PC-9 (cell line): ENCODE results near the gene OR6K3. TPM values are rescaled to one million over a fixed set of nuclear protein-coding genes. Genes with fewer than 3 reads are reported as not detected.

Source experiments
- BruUV-seq: library from RNA; stranded (reverse); fragments of 400-500 nt; replicated peaks from 2 replicates; lab custom pipeline; 2021; lab: Mats Ljungman, UMichigan
- CTCF ChIA-PET: fragments of 300-600 bp; sonication (Branson Sonifier 250); formaldehyde crosslinking; loops from one replicate; lab custom pipeline; 2022; ENCODE audit warnings: antibody characterized with exemption; lab: Charles Lee
- POLR2A ChIA-PET: fragments of 300-600 bp; sonication (Branson Sonifier 250); formaldehyde crosslinking; loops from one replicate; lab custom pipeline; 2022; ENCODE audit warnings: antibody characterized with exemption; ENCODE audit not compliant: unreplicated experiment; lab: Charles Lee
- DNase-seq, 2 experiments: peaks; one replicate each; pipeline versions ENCODE4 v3.0.0 to v3.0.0-alpha.2; 2015 to 2022; ENCODE audit warnings: mixed read lengths in 1 of 2
- H2AFZ ChIP-seq: fragments of 200-600 bp; sonication (generic); 2 replicates; pipeline ENCODE4 v1.8.1; 2017; ENCODE audit warnings: antibody characterized with exemption
- H3F3A ChIP-seq: fragments of 200-600 bp; sonication (generic); 2 replicates; pipeline ENCODE4 v1.8.1; 2017; ENCODE audit warnings: antibody characterized with exemption, mild to moderate bottlenecking, low read depth; ENCODE audit not compliant: insufficient read depth
- H3K27ac ChIP-seq: fragments of 200-600 bp; sonication (generic); 2 replicates; pipeline ENCODE4 v1.6.1; 2016; ENCODE audit warnings: mixed run types
- H3K27me3 ChIP-seq: fragments of 200-600 bp; sonication (generic); 2 replicates; pipeline ENCODE4 v1.6.1; 2016; ENCODE audit warnings: low read depth, mixed run types; ENCODE audit not compliant: insufficient read depth
- H3K36me3 ChIP-seq: fragments of 200-600 bp; sonication (generic); 2 replicates; pipeline ENCODE4 v1.6.1; 2016; ENCODE audit warnings: low read depth, mixed run types
- H3K4me1 ChIP-seq: fragments of 200-600 bp; sonication (generic); replicated peaks from 2 replicates; pipeline ENCODE4 v1.6.1; 2016; ENCODE audit warnings: mixed run types; ENCODE audit not compliant: insufficient read depth
- H3K4me2 ChIP-seq: fragments of 200-600 bp; sonication (generic); 2 replicates; pipeline ENCODE4 v1.6.1; 2017; ENCODE audit warnings: mixed run types
- H3K4me3 ChIP-seq: fragments of 200-600 bp; sonication (generic); 2 replicates; pipeline ENCODE4 v1.6.1; 2016; ENCODE audit warnings: mixed run types
- H3K79me2 ChIP-seq: fragments of 200-600 bp; sonication (generic); 2 replicates; pipeline ENCODE4 v1.6.1; 2017; ENCODE audit warnings: low read depth, mixed run types
- H3K9me2 ChIP-seq: fragments of 200-600 bp; sonication (generic); 2 replicates; pipeline ENCODE4 v1.8.1; 2017; ENCODE audit warnings: mild to moderate bottlenecking; ENCODE audit not compliant: insufficient read depth
- H3K9me3 ChIP-seq: fragments of 200-600 bp; sonication (generic); 2 replicates; pipeline ENCODE4 v1.8.1; 2016; ENCODE audit warnings: low read depth; ENCODE audit not compliant: insufficient read depth
- H4K20me1 ChIP-seq: fragments of 200-600 bp; sonication (generic); 2 replicates; pipeline ENCODE4 v1.8.1; 2017; ENCODE audit not compliant: insufficient read depth
- CTCF ChIP-seq: fragments of 200-600 bp; sonication (generic); conservative IDR thresholded peaks from 2 replicates; pipeline ENCODE4 v1.6.1; 2017; ENCODE audit warnings: mixed run types, antibody characterized with exemption, mild to moderate bottlenecking, moderate library complexity
- EZH2 ChIP-seq: fragments of 200-600 bp; sonication (generic); IDR thresholded peaks from 2 replicates; pipeline ENCODE4 v1.8.0; 2017; ENCODE audit warnings: antibody characterized with exemption, low read depth
- intact Hi-C: fragments of 100-400 bp; cut with micrococcal nuclease; formaldehyde crosslinking; loops from one replicate; pipeline ENCODE4 v1.10.0; 2022; ENCODE audit not compliant: unreplicated experiment
- total RNA-seq: library from RNA; stranded (reverse); gene quantifications from 2 replicates; pipeline ENCODE4 v1.2.3, GENCODE V29; 2021

The OR6K3 gene
- total RNA-seq, 1 experiment from 2014 or later = not detected

- Histone ChIP-seq H4K20me1 (no peaks in the 10 kb centered on the region), H3K9me3 (no peaks in the 10 kb centered on the region; the same call in 1 of the 2 replicates), H3K36me3 (no peaks in the 10 kb centered on the region), H3K27ac (no peak within 1 kb of the TSS), H2AFZ (no peak within 1 kb of the TSS), H3K4me1 (no peaks in the 10 kb centered on the region), H3K4me2 (no peak within 1 kb of the TSS), H3F3A (no peaks in the 10 kb centered on the region), H3K79me2 (no peaks in the 10 kb centered on the region), H3K27me3 (0 out of 2 replicates have a peak, but pooled peaks cover 4% of the 10 kb centered on the region), H3K9me2 (no peaks in the 10 kb centered on the region), H3K4me3 (no peak within 1 kb of the TSS)
- CTCF ChIA-PET = no interaction called here
- POLR2A ChIA-PET = no interaction called here
- no peak for TF ChIP-seq CTCF
- no peak for TF ChIP-seq EZH2
- intact Hi-C loops = no loop called here
- no peak for DNase-seq
- BruUV-seq = no TSS peak
Measured at GRCh38 chr1:158686111-158687009, 34.2 kb downstream of the OR6K3 start, which contains the start of gene SPTA1. Gene SPTA1 (minus strand): TSS chr1:158686715. CDS start chr1:158686517, 198 bp downstream.

- Histone ChIP-seq H3K9me3 (no peaks in the 10 kb centered on the region; the same call in 1 of the 2 replicates), H3K79me2 (no peaks in the 10 kb centered on the region), H4K20me1 (no peaks in the 10 kb centered on the region), H3K4me3 (no peak overlapping the region), H3K9me2 (no peaks in the 10 kb centered on the region), H3K4me2 (no peak overlapping the region), H3K27me3 (0 out of 2 replicates have a peak, but pooled peaks cover 4% of the 10 kb centered on the region), H2AFZ (no peak overlapping the region; the same call in 1 of the 2 replicates), H3F3A (no peaks in the 10 kb centered on the region), H3K36me3 (no peaks in the 10 kb centered on the region), H3K27ac (no peak overlapping the region), H3K4me1 (no peaks in the 10 kb centered on the region)
- intact Hi-C loops = no loop called here
- no TSS peak for BruUV-seq
- ChIA-PET POLR2A (no interaction called here), CTCF (no interaction called here)
- DNase-seq = no peak
- TF ChIP-seq CTCF (no peak), EZH2 (no peak)
Measured at GRCh38 chr1:158685085-158685484, 35.4 kb downstream of the OR6K3 start.

GRCh38 chr1:158681606-158682005, 38.9 kb downstream of the OR6K3 start:
- ChIA-PET POLR2A (no interaction called here), CTCF (no interaction called here)
- no peaks in the 10 kb centered on the region for H3K79me2 ChIP-seq
- no peaks in the 10 kb centered on the region for H3K36me3 ChIP-seq
- H3K27me3 ChIP-seq = 0 out of 2 replicates have a peak, but pooled peaks cover 4% of the 10 kb centered on the region
- TF ChIP-seq EZH2 = no peak
- TF ChIP-seq CTCF = no peak
- H3K9me2 ChIP-seq = no peaks in the 10 kb centered on the region
- no peak overlapping the region for H3K4me2 ChIP-seq
- H3K9me3 ChIP-seq = no peaks in the 10 kb centered on the region
- no peak overlapping the region for H3K27ac ChIP-seq
- H2AFZ ChIP-seq = no peak overlapping the region
- H3F3A ChIP-seq = no peaks in the 10 kb centered on the region
- no TSS peak for BruUV-seq
- H3K4me3 ChIP-seq = no peak overlapping the region
- no peaks in the 10 kb centered on the region for H4K20me1 ChIP-seq
- H3K4me1 ChIP-seq = no peaks in the 10 kb centered on the region
- intact Hi-C loops = no loop called here
- no peak for DNase-seq
